HG02642 (cell line): ENCODE results near the gene PDE6B.

ENCODE experiments used
- ATAC-seq: cut with Tn5 transposase; IDR thresholded peaks from one replicate; pipeline ENCODE4 v1.9.1; 2021; ENCODE audit warnings: mild to moderate bottlenecking; ENCODE audit not compliant: unreplicated experiment, poor library complexity

Gene PDE6B

GRCh38 chr4:654871-655463, 29.6 kb downstream of the PDE6B start:
- no peak for ATAC-seq

GRCh38 chr4:655464-656151, 30.2 kb downstream of the PDE6B start:
- no peak for ATAC-seq

GRCh38 chr4:656436-657337, 31.3 kb downstream of the PDE6B start:
- no peak for ATAC-seq

GRCh38 chr4:657338-657833, 32.0 kb downstream of the PDE6B start:
- ATAC-seq, result no peak

GRCh38 chr4:657834-658667, 32.7 kb downstream of the PDE6B start:
- no peak for ATAC-seq

GRCh38 chr4:658681-659667, 33.6 kb downstream of the PDE6B start:
- ATAC-seq, result no peak

GRCh38 chr4:659851-660250, 34.5 kb downstream of the PDE6B start:
- ATAC-seq, result no peak

GRCh38 chr4:660401-660800, 35.0 kb downstream of the PDE6B start:
- ATAC-seq, result no peak

- no peak for ATAC-seq
These were observed 35.9 kb downstream of the PDE6B start for GRCh38 chr4:661231-661630.

GRCh38 chr4:661881-662761, 36.7 kb downstream of the PDE6B start:
- ATAC-seq, result no peak

GRCh38 chr4:663046-663437, 37.7 kb downstream of the PDE6B start:
- ATAC-seq, result no peak

GRCh38 chr4:663438-664428, 38.4 kb downstream of the PDE6B start:
- ATAC-seq, result peak; percentile 71

- no peak for ATAC-seq
These were observed 39.4 kb downstream of the PDE6B start for GRCh38 chr4:664713-665231.

- ATAC-seq, result no peak
These were observed 40.0 kb downstream of the PDE6B start for GRCh38 chr4:665381-665750.

GRCh38 chr4:665751-666435, 40.5 kb downstream of the PDE6B start:
- ATAC-seq, result no peak

GRCh38 chr4:666436-666810, 41.0 kb downstream of the PDE6B start:
- ATAC-seq, result no peak
